Left hindlimb (tissue), 1 donor: ENCODE results near the gene LMNA.
A peak's percentile ranks its signal among the peaks of the same experiment; 100 is the strongest.
"Not testable (repeated sequence)": the region's sequence is repeated elsewhere in the genome, so short reads cannot be mapped to it uniquely, and the experiment has no call there.

Source experiments
- DNase-seq: peaks from one replicate; pipeline ENCODE4 v3.0.0-alpha.2; 2018

Gene LMNA

GRCh38 chr1:156114101-156114918 is at the start of gene LMNA:
TSS of gene LMNA (plus strand) at chr1:156114711. CDS start at chr1:156114919, 208 bp downstream.
- peak; percentile 95 for DNase-seq

GRCh38 chr1:156065212-156065611 is 49.3 kb upstream of the LMNA start:
- no peak for DNase-seq

- DNase-seq = no peak
Measured at GRCh38 chr1:156065871-156066270, 48.6 kb upstream of the LMNA start.

- DNase-seq = no peak
Measured at GRCh38 chr1:156067262-156067661, 47.2 kb upstream of the LMNA start.

GRCh38 chr1:156069490-156070455 is 44.7 kb upstream of the LMNA start:
- peak; percentile 19 for DNase-seq

GRCh38 chr1:156070548-156070947 is 44.0 kb upstream of the LMNA start:
- peak; percentile 54 for DNase-seq

GRCh38 chr1:156071332-156071816 is 43.1 kb upstream of the LMNA start:
- DNase-seq = not testable (repeated sequence)

- DNase-seq = no peak
Measured at GRCh38 chr1:156072251-156072650, 42.3 kb upstream of the LMNA start.

- DNase-seq = no peak
Measured at GRCh38 chr1:156073110-156073687, 41.3 kb upstream of the LMNA start.

GRCh38 chr1:156073740-156074139 is 40.8 kb upstream of the LMNA start:
- DNase-seq = no peak

- no peak for DNase-seq
Measured at GRCh38 chr1:156074661-156075060, 39.9 kb upstream of the LMNA start.

- no peak for DNase-seq
Measured at GRCh38 chr1:156075162-156075561, 39.3 kb upstream of the LMNA start.

- DNase-seq = no peak
Measured at GRCh38 chr1:156075775-156076204, 38.7 kb upstream of the LMNA start.

GRCh38 chr1:156076609-156077429 is 37.7 kb upstream of the LMNA start:
- peak; percentile 68 for DNase-seq

- DNase-seq = no peak
Measured at GRCh38 chr1:156077430-156077760, 37.1 kb upstream of the LMNA start.

GRCh38 chr1:156078728-156079127 is 35.8 kb upstream of the LMNA start:
- no peak for DNase-seq

- DNase-seq = no peak
Measured at GRCh38 chr1:156079762-156080161, 34.7 kb upstream of the LMNA start.

GRCh38 chr1:156080241-156080862 is 34.2 kb upstream of the LMNA start:
- DNase-seq = peak; percentile 60

GRCh38 chr1:156080863-156081179 is 33.7 kb upstream of the LMNA start:
- DNase-seq = no peak

GRCh38 chr1:156081180-156081916 is 33.2 kb upstream of the LMNA start:
- DNase-seq = peak; percentile 60

- no peak for DNase-seq
Measured at GRCh38 chr1:156081917-156082308, 32.6 kb upstream of the LMNA start.
